Activated CD8-positive, alpha-beta memory T cell treated with anti-CD3 and anti-CD28 coated beads, Interleukin-2, amount 50 U/mL, for 24 hours (primary cell): ENCODE data around the gene OR9A2.
"Not testable (repeated sequence)": the region's sequence is repeated elsewhere in the genome, so short reads cannot be mapped to it uniquely, and the experiment has no call there.

Experiments used
- DNase-seq: peaks from one replicate; pipeline ENCODE4 v3.0.0-alpha.2; 2020; ENCODE audit errors: extremely low read depth

Gene OR9A2

GRCh38 chr7:143018931-143019330 lies 8.0 kb downstream of the OR9A2 start:
- DNase-seq: no peak

GRCh38 chr7:143016996-143017395 lies 9.9 kb downstream of the OR9A2 start:
- no peak for DNase-seq

GRCh38 chr7:143015926-143016490 lies 10.9 kb downstream of the OR9A2 start:
- no peak for DNase-seq

GRCh38 chr7:143015084-143015483 lies 11.8 kb downstream of the OR9A2 start:
- no peak for DNase-seq

GRCh38 chr7:143013893-143014292 lies 13.0 kb downstream of the OR9A2 start:
- no peak for DNase-seq

- DNase-seq: no peak
Measured at GRCh38 chr7:143013473-143013872, 13.5 kb downstream of the OR9A2 start.

- DNase-seq: no peak
Measured at GRCh38 chr7:143012409-143012808, 14.5 kb downstream of the OR9A2 start.

GRCh38 chr7:143012001-143012400 lies 14.9 kb downstream of the OR9A2 start:
- no peak for DNase-seq

- DNase-seq: peak; percentile 56
Measured at GRCh38 chr7:143008007-143008901, 18.7 kb downstream of the OR9A2 start.

GRCh38 chr7:143005632-143006260 lies 21.2 kb downstream of the OR9A2 start:
- no peak for DNase-seq

- no peak for DNase-seq
Measured at GRCh38 chr7:143003393-143004051, 23.4 kb downstream of the OR9A2 start.

- DNase-seq: no peak
Measured at GRCh38 chr7:143002898-143003297, 24.0 kb downstream of the OR9A2 start.

GRCh38 chr7:143002106-143002505 lies 24.8 kb downstream of the OR9A2 start:
- DNase-seq: no peak

- DNase-seq: no peak
Measured at GRCh38 chr7:143000648-143001047, 26.3 kb downstream of the OR9A2 start.

- DNase-seq: no peak
Measured at GRCh38 chr7:142999793-143000192, 27.1 kb downstream of the OR9A2 start.

- DNase-seq: no peak
Measured at GRCh38 chr7:142998966-142999365, 28.0 kb downstream of the OR9A2 start.

- no peak for DNase-seq
Measured at GRCh38 chr7:142997456-142997989, 29.4 kb downstream of the OR9A2 start.

GRCh38 chr7:142992427-142992826 lies 34.5 kb downstream of the OR9A2 start:
- DNase-seq: no peak

- DNase-seq: no peak
Measured at GRCh38 chr7:142984297-142984696, 42.6 kb downstream of the OR9A2 start.

- DNase-seq: no peak
Measured at GRCh38 chr7:142983825-142984224, 43.1 kb downstream of the OR9A2 start.

GRCh38 chr7:142978402-142978801 lies 48.5 kb downstream of the OR9A2 start:
- DNase-seq: not testable (repeated sequence)
